PFSK-1 (cell line): ENCODE data around the gene FAHD1.

Experiments
- FOXP2 ChIP-seq: optimal IDR thresholded peaks from 2 replicates; pipeline ENCODE3; 2011; ENCODE audit warnings: borderline replicate concordance, control low read depth, inconsistent platforms; ENCODE audit not compliant: insufficient read depth; ENCODE audit errors: extremely low read length, extremely low read depth
- POLR2AphosphoS5 ChIP-seq: IDR thresholded peaks from 2 replicates; pipeline ENCODE4 v1.6.1; 2012; ENCODE audit warnings: low read depth, mild to moderate bottlenecking, control low read depth, low read length, moderate library complexity
- REST ChIP-seq, 2 experiments: IDR thresholded peaks; 2 replicates each; pipeline versions ENCODE4 v1.6.1 to v1.8.0; 2011 to 2012; ENCODE audit warnings: low read depth in 2 of 2, low read length in 2 of 2, control low read depth in 1 of 2, inconsistent platforms in 1 of 2, mild to moderate bottlenecking in 1 of 2, moderate library complexity in 1 of 2; ENCODE audit not compliant: insufficient read depth in 1 of 2
- TAF1 ChIP-seq: IDR thresholded peaks from 2 replicates; pipeline ENCODE4 v1.6.1; 2012; ENCODE audit warnings: low read length, control low read depth, borderline replicate concordance; ENCODE audit not compliant: insufficient read depth

DNA sequence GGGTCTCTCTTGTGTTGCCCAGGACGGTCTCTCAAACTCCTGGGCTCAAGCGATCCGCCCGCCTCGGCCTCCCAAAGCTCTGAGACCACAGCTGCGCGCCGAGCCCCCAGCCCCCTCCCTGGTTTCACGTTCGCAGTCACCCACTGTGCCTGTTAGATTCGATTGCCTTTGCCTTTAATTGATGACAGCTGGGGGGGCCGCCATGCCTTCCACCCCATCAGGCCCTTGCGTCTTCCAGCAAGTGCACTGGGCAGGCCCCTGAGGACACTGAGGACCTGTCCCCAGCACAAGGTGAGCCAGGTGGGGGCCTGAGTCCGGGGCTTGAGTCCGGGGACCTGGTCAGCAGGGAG lies 36.8 kb upstream of the FAHD1 start:
- TF ChIP-seq FOXP2 = no peak
- no peak for TF ChIP-seq REST (IDR thresholded peaks at IDR 0.05; ENCODE audit: insufficient read depth in 1 of 2, low read depth in 2 of 2, low read length in 2 of 2)
- no peak for TF ChIP-seq POLR2AphosphoS5
- no peak for TF ChIP-seq TAF1
